Measurements from ENCODE around the gene MED25. TPM values are rescaled to one million over a fixed set of nuclear protein-coding genes. Genes with fewer than 3 reads are reported as not detected.

MED25 gene
- total and polyA plus RNA-seq, 2 experiments from 2014 or later: 45.6 to 58.6 TPM

- Histone ChIP-seq H3K36me3 (ENCODE audit: insufficient read depth) (no peaks in the 10 kb centered on the region; the same call in 1 of the 2 replicates), H4K20me1 (replicated peaks; ENCODE audit: insufficient read depth) (no peaks in the 10 kb centered on the region), H3K27ac (ENCODE audit: low read depth) (peak within 1 kb of the TSS; percentile 58; the same call in 1 of the 2 replicates), H3F3A (replicated peaks; ENCODE audit: low read depth) (peaks cover 7% of the 10 kb centered on the region), H3K27me3 (ENCODE audit: insufficient read depth) (no peaks in the 10 kb centered on the region), H2AFZ (peak within 1 kb of the TSS; percentile 0; the same call in 1 of the 2 replicates), H3K4me2 (peak within 1 kb of the TSS; percentile 50), H3K4me1 (ENCODE audit: insufficient read depth) (peaks cover 9% of the 10 kb centered on the region; the same call in 1 of the 2 replicates), H3K79me2 (replicated peaks; ENCODE audit: insufficient read depth) (no peaks in the 10 kb centered on the region; the same call in 1 of the 2 replicates), H3K4me3 (peak within 1 kb of the TSS; percentile 52), H3K9me2 (ENCODE audit: insufficient read depth) (no peaks in the 10 kb centered on the region)
- Mint-ChIP-seq H3K36me3 (ENCODE audit: low read depth) (peaks cover 5% of the 10 kb centered on the region; the same call in 2 of the 3 replicates), H3K27ac (peak within 1 kb of the TSS; percentile 99), H3K4me1 (peaks cover 19% of the 10 kb centered on the region), H3K4me3 (peak within 1 kb of the TSS; percentile 92), H3K9me3 (no peaks in the 10 kb centered on the region; the same call in 2 of the 3 replicates), H3K27me3 (ENCODE audit: insufficient read depth, low read depth, poor library complexity) (peaks cover 28% of the 10 kb centered on the region)
- ATAC-seq (peak; percentile 48), DNase-seq (ENCODE audit: low spot score) (peak; percentile 99)
- no peak for TF ChIP-seq ZNF114 (CRISPR knock-in tag; IDR thresholded peaks at IDR 0.05)
- TF ChIP-seq ETS1 (IDR thresholded peaks at IDR 0.05): peak; percentile 60
- peak; percentile 79 for TF ChIP-seq POLR2AphosphoS5 (IDR thresholded peaks at IDR 0.05; ENCODE audit: low read depth)
- TF ChIP-seq ZNF331 (CRISPR knock-in tag; IDR thresholded peaks at IDR 0.05; ENCODE audit: low read depth): no peak
- TF ChIP-seq STAT1 (IDR thresholded peaks at IDR 0.05; ENCODE audit: unreplicated experiment): no peak
- TF ChIP-seq ZNF462 (CRISPR knock-in tag; IDR thresholded peaks at IDR 0.05): no peak
- peak; percentile 47; the same call in 1 of the 2 replicates for TF ChIP-seq NANOG (IDR thresholded peaks at IDR 0.05; ENCODE audit: borderline replicate concordance)
- no peak for TF ChIP-seq REST (IDR thresholded peaks at IDR 0.05; ENCODE audit: unreplicated experiment)
- TF ChIP-seq JUNB (IDR thresholded peaks at IDR 0.05; ENCODE audit: unreplicated experiment): no peak
- peak; percentile 41 to 57 for TF ChIP-seq CTCF (conservative IDR thresholded peaks at IDR 0.05; ENCODE audit: low read depth in 2 of 2)
- TF ChIP-seq EZH2phosphoT487 (IDR thresholded peaks at IDR 0.05; ENCODE audit: unreplicated experiment): no peak
- no peak for TF ChIP-seq CREB1 (CRISPR knock-in tag; IDR thresholded peaks at IDR 0.05; ENCODE audit: low read depth)
- TF ChIP-seq EZH2 (IDR thresholded peaks at IDR 0.05; ENCODE audit: low read depth, unreplicated experiment): no peak
Measured at GRCh38 chr19:49812997-49813861, 4.9 kb upstream of the MED25 start, which contains the start of gene FUZ. TSS of gene FUZ (minus strand) at chr19:49813292. CDS start at chr19:49813106, 186 bp downstream.

Measured in GM23338 (cell line).